ENCODE data around the gene MYL9. TPM values are rescaled to one million over a fixed set of nuclear protein-coding genes. Genes with fewer than 3 reads are reported as not detected.

MYL9 gene
- total RNA-seq, 1 donor from 2014 or later, result 717 TPM

GRCh38 chr20:36591854-36592641 is 50.7 kb downstream of the MYL9 start:
- intact Hi-C loops (cut with DNase I), result loop anchor here (5.0 kb wide), 1 partner anchor 35 kb away; no protein-coding TSS in a partner anchor
- Histone ChIP-seq H3K4me3 (no peak overlapping the region), H3K27ac (no peak overlapping the region), H3K27me3 (no peaks in the 10 kb centered on the region), H3K9me3 (no peaks in the 10 kb centered on the region), H3K36me3 (peaks cover 0 to 2% of the 10 kb centered on the region in 2 donors), H3K4me1 (no peaks in the 10 kb centered on the region)
- TF ChIP-seq CTCF (IDR thresholded peaks at IDR 0.05), result peak; percentile 14 to 48 (median 41)
- no peak for DNase-seq (ENCODE audit: low spot score in 2 of 2)

GRCh38 chr20:36593347-36593929 is 52.1 kb downstream of the MYL9 start:
- Histone ChIP-seq H3K36me3 (no peaks in the 10 kb centered on the region), H3K4me3 (no peak overlapping the region), H3K27me3 (no peaks in the 10 kb centered on the region), H3K4me1 (no peaks in the 10 kb centered on the region), H3K9me3 (no peaks in the 10 kb centered on the region), H3K27ac (no peak overlapping the region)
- DNase-seq (ENCODE audit: low spot score in 2 of 2), result no peak
- no peak for TF ChIP-seq CTCF (IDR thresholded peaks at IDR 0.05)
- intact Hi-C loops (cut with DNase I), result loop anchor here (5.0 kb wide), 1 partner anchor 36 kb away; no protein-coding TSS in a partner anchor

GRCh38 chr20:36599912-36600345 is 58.6 kb downstream of the MYL9 start:
- H3K36me3 ChIP-seq, result no peaks in the 10 kb centered on the region
- H3K4me3 ChIP-seq, result no peak overlapping the region
- DNase-seq (ENCODE audit: low spot score in 2 of 2), result no peak
- TF ChIP-seq CTCF (IDR thresholded peaks at IDR 0.05), result no peak
- H3K27ac ChIP-seq, result no peak overlapping the region
- intact Hi-C loops (cut with DNase I), result no loop called here
- no peaks in the 10 kb centered on the region for H3K27me3 ChIP-seq
- no peaks in the 10 kb centered on the region for H3K9me3 ChIP-seq
- peaks cover 0 to 2% of the 10 kb centered on the region in 2 donors for H3K4me1 ChIP-seq

Other genes starting within 250 kb of the MYL9 start
- 98.2 TPM for gene DLGAP4, start 235.2 kb upstream of the MYL9 start, total RNA-seq
- 29.8 TPM for gene TGIF2, start 32.1 kb downstream of the MYL9 start, total RNA-seq
- 28.4 TPM for gene RAB5IF, start 64.3 kb downstream of the MYL9 start, total RNA-seq
- not detected for gene SLA2, start 104.7 kb downstream of the MYL9 start, total RNA-seq
- 36.9 TPM for gene NDRG3, start 204.6 kb downstream of the MYL9 start, total RNA-seq
- 26.9 TPM for gene DSN1, start 232.2 kb downstream of the MYL9 start, total RNA-seq